Testis (tissue), 3 donors: ENCODE data around the gene CRISPLD2. TPM values are rescaled to one million over a fixed set of nuclear protein-coding genes. Genes with fewer than 3 reads are reported as not detected.

ENCODE experiments used
- DNase-seq: peaks from one replicate; pipeline ENCODE4 v3.0.0-alpha.2; 2019
- H3K27ac ChIP-seq, 2 donors: fragments of 200-600 bp; sonication (generic); one replicate each; pipeline ENCODE4 v1.5.1; 2019
- H3K27me3 ChIP-seq: fragments of 200-600 bp; sonication (generic); one replicate; pipeline ENCODE4 v1.5.1; 2019
- H3K36me3 ChIP-seq: fragments of 200-600 bp; sonication (generic); one replicate; pipeline ENCODE4 v1.5.1; 2017; ENCODE audit warnings: low read depth; ENCODE audit errors: missing control alignments
- H3K4me1 ChIP-seq: fragments of 200-600 bp; sonication (generic); one replicate; pipeline ENCODE4 v1.5.1; 2019
- H3K4me3 ChIP-seq, 2 donors: fragments of 200-600 bp; sonication (generic); one replicate each; pipeline ENCODE4 v1.5.1; 2017 to 2019
- H3K9me3 ChIP-seq: fragments of 200-600 bp; sonication (generic); one replicate; pipeline ENCODE4 v1.5.1; 2017
- CTCF ChIP-seq, 3 experiments: fragments of 450-650 bp in 2 of 3; fragments of 200-600 bp in 1 of 3; sonication (generic) in 1 of 3; IDR thresholded peaks; one replicate each; pipeline ENCODE4 v1.5.1; 2016 to 2019; ENCODE audit warnings: antibody characterized with exemption in 3 of 3, mild to moderate bottlenecking in 2 of 3, moderate library complexity in 1 of 3
- POLR2A ChIP-seq: fragments of 450-650 bp; IDR thresholded peaks from one replicate; pipeline ENCODE4 v1.6.1; 2017; ENCODE audit warnings: antibody characterized with exemption, mild to moderate bottlenecking, moderate library complexity
- WGBS, 2 donors: methylation state at CpG; one replicate each; pipeline ENCODE4 v1.1.5; 2018; 5-methylcytosine and 5-hydroxymethylcytosine counted together
- intact Hi-C: fragments of 100-400 bp; cut with DNase I; formaldehyde crosslinking; loops from one replicate; pipeline ENCODE4 v1.15.1; 2023; ENCODE audit warnings: low total_unique reads
- polyA plus RNA-seq: library from polyadenylated mRNA; stranded (reverse); fragments of 350-450 nt; fragmentation: Illumina TruSeq; extraction: RNeasy Lipid Tissue Mini Kit (QIAGEN cat#74804); gene quantifications from one replicate; pipeline ENCODE4 v1.2.3, GENCODE V29; 2014; ENCODE audit warnings: low read depth, low replicate concordance; ENCODE audit not compliant: insufficient read depth
- total RNA-seq, 2 donors: library from RNA; depleted of rRNA; stranded (reverse); fragments of >200 nt; gene quantifications; one replicate each; pipeline ENCODE4 v1.2.3, GENCODE V29; 2016

CRISPLD2 gene
- total and polyA plus RNA-seq, 3 donors from 2014 or later: 47.7 to 59.6 (median 48.8) TPM

GRCh38 chr16:84808826-84809225 lies 11.0 kb upstream of the CRISPLD2 start:
- 82 to 84% methylated on average over 8 of the region's 8 CpGs for WGBS, 2 donors
- no peak for DNase-seq
- no peak for TF ChIP-seq CTCF (IDR thresholded peaks at IDR 0.05)
- no peak for TF ChIP-seq POLR2A
- Histone ChIP-seq H3K4me3 (no peak overlapping the region), H3K4me1 (no peaks in the 10 kb centered on the region), H3K9me3 (no peaks in the 10 kb centered on the region), H3K27me3 (no peaks in the 10 kb centered on the region), H3K36me3 (no peaks in the 10 kb centered on the region), H3K27ac (no peak overlapping the region)
- intact Hi-C loops: no loop called here

GRCh38 chr16:84810518-84811273 lies 9.1 kb upstream of the CRISPLD2 start:
- DNase-seq: no peak
- intact Hi-C loops: no loop called here
- TF ChIP-seq POLR2A (no peak), CTCF (IDR thresholded peaks at IDR 0.05) (no peak)
- H3K27ac ChIP-seq: peak overlapping the region in 1 of 2 donors; percentile 39
- H3K9me3 ChIP-seq: no peaks in the 10 kb centered on the region
- H3K4me3 ChIP-seq: no peak overlapping the region
- 73 to 77% methylated on average over 17 of the region's 17 CpGs for WGBS, 2 donors
- no peaks in the 10 kb centered on the region for H3K36me3 ChIP-seq
- no peaks in the 10 kb centered on the region for H3K27me3 ChIP-seq
- no peaks in the 10 kb centered on the region for H3K4me1 ChIP-seq

- Histone ChIP-seq H3K27me3 (no peaks in the 10 kb centered on the region), H3K4me1 (peaks cover 7% of the 10 kb centered on the region), H3K27ac (peak overlapping the region in 1 of 2 donors; percentile 39), H3K36me3 (no peaks in the 10 kb centered on the region), H3K9me3 (no peaks in the 10 kb centered on the region), H3K4me3 (no peak overlapping the region)
- 100% methylated on average over 2 of the region's 2 CpGs for WGBS, 2 donors
- TF ChIP-seq POLR2A: no peak
- no peak for TF ChIP-seq CTCF (IDR thresholded peaks at IDR 0.05)
- intact Hi-C loops: no loop called here
- no peak for DNase-seq
These were observed 8.3 kb upstream of the CRISPLD2 start for GRCh38 chr16:84811529-84811928.

DNA sequence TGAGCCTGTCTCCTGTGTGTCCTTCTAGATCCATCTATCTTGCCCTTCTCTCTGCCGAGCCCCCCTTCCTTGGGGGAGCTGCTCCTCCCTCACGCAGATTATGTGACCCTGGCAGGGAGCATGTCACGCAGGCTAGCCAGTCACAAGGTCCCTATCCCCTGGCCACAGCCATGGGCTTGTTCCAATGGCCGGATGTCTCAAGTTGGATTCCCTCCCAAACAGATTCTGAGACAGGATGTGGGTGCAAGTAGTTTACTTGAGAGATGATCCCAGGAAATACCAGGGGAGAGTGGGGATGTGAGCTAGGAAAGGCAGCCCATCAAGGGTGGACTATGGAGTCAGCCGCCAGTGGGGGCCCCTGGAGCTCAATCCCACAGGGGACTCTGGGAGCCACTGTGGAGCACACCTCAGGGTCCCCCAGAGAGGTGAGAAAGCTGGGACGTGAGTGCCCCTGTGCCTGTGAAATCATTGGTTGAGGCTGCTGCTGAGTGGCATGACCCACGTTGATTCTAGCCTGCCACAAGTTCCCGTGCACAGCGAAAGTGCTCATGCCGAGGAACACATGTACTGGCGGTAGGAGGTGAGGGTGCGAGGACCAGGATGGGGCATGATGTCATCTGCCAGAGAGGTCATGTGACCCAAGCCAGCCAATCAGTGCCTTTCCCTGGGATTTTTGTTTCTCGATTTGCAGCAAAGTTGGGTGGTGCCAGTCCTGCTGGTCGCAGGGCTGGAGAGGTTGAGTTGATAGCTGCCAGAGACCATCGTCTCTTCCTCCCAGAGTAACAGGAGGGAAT lies 6.4 kb upstream of the CRISPLD2 start:
- intact Hi-C loops: no loop called here
- DNase-seq: no peak
- TF ChIP-seq CTCF (IDR thresholded peaks at IDR 0.05): no peak
- TF ChIP-seq POLR2A: no peak
- no peaks in the 10 kb centered on the region for H3K27me3 ChIP-seq
- H3K27ac ChIP-seq: no peak overlapping the region
- no peak overlapping the region for H3K4me3 ChIP-seq
- WGBS, 2 donors: 82 to 84% methylated on average over 13 to 15 of the region's 15 CpGs
- H3K9me3 ChIP-seq: no peaks in the 10 kb centered on the region
- no peaks in the 10 kb centered on the region for H3K36me3 ChIP-seq
- H3K4me1 ChIP-seq: peaks cover 7% of the 10 kb centered on the region
